NCI-H1930 (cell line): ENCODE results near the gene SHROOM2.
"Not testable (repeated sequence)": the region's sequence is repeated elsewhere in the genome, so short reads cannot be mapped to it uniquely, and the experiment has no call there.

Source experiments
- DNase-seq, 2 experiments: peaks; one replicate each; lab custom pipeline; 2025; lab: John Stamatoyannopoulos, UW

SHROOM2 gene

DNA sequence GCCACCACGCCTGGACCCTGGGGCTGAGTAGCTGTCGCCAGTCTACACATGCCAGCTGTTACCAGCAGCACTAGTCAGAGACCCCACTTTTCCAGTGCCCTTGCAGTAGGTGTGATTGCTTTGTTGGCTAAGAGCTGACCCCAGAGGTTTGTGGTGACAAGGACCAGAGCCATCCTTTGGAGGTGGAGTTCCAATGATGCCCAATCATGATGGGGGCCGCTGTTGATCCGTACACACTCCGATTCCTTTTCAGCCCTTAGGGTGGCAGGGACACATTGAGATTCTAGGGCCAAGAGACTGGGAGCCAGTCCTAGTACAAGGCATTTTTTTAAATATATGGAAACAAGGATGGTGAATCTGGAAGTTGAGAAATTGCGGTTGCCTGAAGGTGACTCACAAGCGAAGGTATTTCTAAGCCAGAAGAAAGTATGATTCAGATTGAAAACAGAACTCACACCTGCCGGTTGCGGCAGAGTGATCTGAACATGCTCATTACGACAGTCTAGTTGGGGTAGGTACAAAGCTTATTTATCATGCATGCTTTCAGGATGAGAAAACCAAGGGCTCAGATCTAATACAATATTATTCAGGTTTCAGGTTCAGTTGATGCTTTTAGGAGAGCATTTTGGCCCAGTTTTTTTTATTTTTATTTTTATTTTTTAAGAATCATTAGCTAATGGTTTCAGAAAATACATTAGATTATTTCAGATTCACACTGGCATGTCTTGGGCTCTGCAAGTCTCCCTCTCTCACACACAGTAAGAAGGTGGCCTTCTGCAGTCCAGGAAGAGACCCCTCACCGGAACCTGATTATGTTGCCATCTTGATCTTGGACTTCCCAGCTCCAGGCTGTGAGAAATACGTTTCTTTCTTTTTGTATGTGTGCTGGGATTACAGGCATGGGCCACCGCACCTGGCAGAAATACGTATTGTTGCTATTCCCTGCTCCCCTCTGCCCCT lies 43.4 kb downstream of the SHROOM2 start:
- DNase-seq, result no peak

DNA sequence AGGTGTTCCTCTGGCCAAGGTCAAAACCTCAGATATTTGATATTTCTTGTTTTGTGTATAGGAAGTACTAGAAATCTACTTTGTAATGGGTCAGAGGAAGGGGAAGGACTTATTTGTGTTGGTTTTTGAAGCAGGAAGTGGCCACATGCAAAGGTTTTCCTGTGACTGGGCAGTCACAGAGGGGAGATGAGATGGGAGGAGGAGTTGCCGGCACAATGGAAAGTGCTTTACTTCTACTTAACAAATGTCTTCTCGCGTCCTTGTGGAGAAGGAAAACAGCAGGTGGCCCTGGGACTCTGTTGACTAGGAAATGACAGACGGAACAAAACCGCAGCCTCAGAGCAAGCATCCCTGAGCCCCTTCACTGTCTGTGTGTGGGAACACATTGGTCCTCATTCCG lies 46.6 kb downstream of the SHROOM2 start:
- no peak for DNase-seq

DNA sequence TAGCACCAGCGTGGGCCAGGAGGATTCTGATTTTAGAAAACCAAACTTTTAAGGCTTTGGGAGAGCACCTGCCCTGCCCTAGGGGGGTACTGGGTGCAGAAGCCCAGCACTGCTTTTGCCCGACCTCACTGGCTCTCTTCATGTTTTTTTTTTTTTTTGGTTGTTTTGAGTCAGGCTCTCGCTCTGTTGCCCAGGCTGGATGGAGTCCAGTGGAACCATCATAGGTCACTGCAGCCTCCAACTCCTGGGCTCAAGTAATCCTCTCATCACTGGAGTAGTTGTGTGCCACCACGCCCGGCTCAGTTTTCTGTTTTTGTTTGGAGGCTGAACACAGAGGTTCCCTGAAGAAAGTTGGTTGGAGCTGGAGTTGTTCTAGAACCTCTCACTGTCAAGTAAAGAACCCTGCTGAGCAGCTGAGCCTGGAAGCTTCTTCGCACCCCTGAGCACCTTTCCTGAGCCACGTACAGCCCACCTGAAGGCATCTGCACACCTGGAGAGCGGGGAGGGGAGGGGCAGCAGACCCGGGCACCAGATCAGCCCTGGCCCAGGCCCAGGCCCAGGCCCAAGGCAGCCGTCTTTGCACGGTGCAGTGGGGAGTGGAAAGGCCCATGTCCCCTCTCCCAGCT lies 49.5 kb downstream of the SHROOM2 start:
- DNase-seq, result no peak

- no peak for DNase-seq
Observed at GRCh38 chrX:9842541-9842940, 56.3 kb downstream of the SHROOM2 start.

DNA sequence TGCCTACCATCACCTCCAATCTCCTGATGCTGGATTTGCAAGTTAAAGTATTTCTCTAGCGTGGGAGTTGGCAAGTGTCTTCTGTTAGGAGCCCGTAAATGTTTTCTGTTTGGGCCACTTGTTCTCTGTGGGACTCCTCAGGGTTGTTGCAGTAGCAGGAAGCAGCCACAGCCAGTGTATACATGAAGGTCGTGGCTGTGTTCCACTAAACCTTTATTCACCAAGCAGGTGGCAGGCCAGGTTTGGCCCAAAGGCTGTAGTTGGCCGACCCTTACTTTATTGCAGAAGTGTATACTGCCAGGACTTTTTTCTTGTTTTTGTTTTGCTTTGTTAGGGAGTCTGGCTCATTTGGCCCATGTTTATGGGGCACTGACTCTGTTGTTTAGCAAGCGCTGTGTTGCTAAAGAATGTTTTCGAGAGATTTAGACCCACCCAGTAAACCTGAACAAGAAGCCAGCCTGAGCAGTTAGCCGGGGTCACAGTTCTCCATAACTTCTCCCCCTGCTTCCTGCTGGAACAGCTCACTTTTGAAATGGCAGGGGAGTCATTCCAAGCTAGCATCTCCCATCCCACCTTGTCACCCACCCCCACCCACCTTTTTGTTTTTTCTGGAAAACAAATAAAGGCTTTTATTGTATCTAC lies 58.8 kb downstream of the SHROOM2 start:
- no peak for DNase-seq

GRCh38 chrX:9845578-9845952 lies 59.3 kb downstream of the SHROOM2 start:
- DNase-seq, result no peak

DNA sequence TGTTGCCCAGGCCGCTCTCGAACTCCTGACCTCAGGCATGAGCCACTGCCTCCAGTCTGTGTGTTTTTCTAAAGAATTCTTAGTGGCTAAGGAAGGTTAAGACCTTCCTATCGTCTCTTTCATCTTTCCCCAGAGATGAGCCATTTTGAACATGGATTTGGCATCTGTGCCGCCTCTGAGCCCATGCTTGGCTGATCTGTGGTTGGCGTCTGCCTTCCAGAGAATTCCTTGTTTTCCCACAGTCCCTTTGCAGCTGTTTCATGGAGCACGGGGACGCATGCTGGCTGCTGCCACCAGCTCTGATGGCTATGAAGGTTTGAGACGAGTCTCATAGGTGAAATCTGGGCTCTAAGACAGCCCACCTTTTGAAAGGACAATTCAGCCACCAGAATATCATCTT lies 60.4 kb downstream of the SHROOM2 start:
- no peak for DNase-seq

GRCh38 chrX:9847071-9847470 lies 60.8 kb downstream of the SHROOM2 start:
- DNase-seq, result no peak

- DNase-seq, result no peak
Observed at GRCh38 chrX:9848718-9849479, 62.7 kb downstream of the SHROOM2 start.

DNA sequence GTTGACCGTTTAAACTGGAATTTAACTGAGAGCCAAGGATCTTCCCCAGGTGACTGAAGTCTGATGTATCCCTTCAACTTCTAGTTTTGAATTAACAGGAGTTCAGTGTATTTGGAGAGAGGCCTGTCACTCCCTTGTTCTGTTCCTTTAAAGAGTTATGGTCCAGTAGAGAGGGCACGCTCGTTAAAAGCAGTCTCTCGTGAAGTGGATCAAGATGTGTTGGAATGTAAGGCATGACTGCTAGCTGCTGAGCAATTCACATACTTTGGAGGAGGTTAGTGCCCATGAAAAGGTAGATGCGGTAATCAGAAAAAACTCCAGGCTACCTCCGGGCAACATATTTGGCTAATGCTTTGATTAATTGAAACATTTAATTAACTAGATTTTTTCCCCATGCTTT lies 65.7 kb downstream of the SHROOM2 start:
- DNase-seq, result no peak

- no peak for DNase-seq
Observed at GRCh38 chrX:9853307-9853706, 67.1 kb downstream of the SHROOM2 start.

- DNase-seq, result no peak
Observed at GRCh38 chrX:9855561-9856283, 69.5 kb downstream of the SHROOM2 start.

DNA sequence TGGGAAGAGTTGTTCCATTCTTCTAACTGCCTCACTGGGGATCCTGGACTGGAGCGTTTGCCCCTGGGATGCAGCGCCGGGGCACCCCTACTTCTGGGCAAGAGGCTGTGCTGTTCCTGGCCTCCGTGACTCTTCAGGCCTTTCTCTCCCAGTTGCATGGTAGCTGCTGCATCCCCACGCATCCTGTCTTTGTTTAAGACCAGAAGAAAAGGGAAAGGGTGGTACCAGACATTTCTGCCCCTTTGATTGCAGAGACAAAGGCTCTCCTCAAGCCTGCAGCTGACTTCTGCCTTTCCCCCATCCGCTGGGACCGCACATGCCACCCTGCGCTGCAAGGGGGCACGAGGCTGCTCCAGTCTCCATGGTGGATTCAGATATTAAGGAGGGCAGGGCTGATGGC lies 70.4 kb downstream of the SHROOM2 start:
- no peak for DNase-seq

- no peak for DNase-seq
Observed at GRCh38 chrX:9857575-9858474, 71.6 kb downstream of the SHROOM2 start.

- DNase-seq, result not testable (repeated sequence)
Observed at GRCh38 chrX:9858684-9859083, 72.5 kb downstream of the SHROOM2 start.

- DNase-seq, result no peak
Observed at GRCh38 chrX:9859711-9860555, 73.7 kb downstream of the SHROOM2 start.

- DNase-seq, result no peak
Observed at GRCh38 chrX:9860826-9861225, 74.6 kb downstream of the SHROOM2 start.

DNA sequence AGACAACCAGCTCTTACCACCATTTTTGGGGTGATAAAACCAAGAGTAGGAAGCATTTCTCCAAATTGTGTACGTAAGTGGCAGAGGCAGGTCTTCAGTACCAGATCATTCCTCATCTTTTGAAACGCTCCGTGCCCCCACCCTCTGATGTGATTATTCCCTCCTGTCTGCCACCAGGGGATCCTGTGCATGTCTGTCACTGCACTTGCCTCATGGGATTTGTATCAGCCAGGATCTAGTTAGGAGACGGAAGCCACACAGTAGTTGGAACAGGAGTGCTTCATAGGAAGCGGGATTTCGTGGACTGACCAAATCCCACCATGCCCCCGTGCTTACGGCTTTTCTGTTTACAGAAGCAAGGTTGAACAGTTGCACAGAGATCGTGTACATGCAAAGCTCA lies 75.5 kb downstream of the SHROOM2 start:
- DNase-seq, result no peak

DNA sequence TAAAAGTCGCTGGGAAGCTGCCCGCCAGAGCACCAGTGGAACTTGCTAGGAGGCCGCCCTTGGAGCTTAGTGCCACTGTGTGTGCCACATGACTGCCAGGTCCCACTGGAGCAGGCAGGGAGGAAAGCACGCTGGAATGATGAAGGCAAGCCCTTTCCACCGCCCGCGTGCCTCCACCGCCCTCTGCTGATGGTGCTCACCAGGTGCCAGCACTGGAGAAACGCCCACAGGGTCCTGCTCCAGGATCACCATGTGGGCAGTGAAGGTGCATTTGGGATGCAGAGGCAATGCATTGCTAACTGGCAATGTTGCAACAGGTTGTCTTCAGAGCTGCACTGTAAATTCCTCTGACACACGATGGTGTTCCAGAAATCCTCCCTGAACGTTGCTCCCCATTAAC lies 76.3 kb downstream of the SHROOM2 start:
- DNase-seq, result no peak

GRCh38 chrX:9862953-9863352 lies 76.7 kb downstream of the SHROOM2 start:
- no peak for DNase-seq
